Mesothelial cell of epicardium (in vitro differentiated cells): Measurements from ENCODE around the gene PLAC9. TPM values are rescaled to one million over a fixed set of nuclear protein-coding genes. Genes with fewer than 3 reads are reported as not detected.

Experiments used
- DNase-seq, 2 experiments: peaks; one replicate each; pipeline ENCODE4 v3.0.0; 2021; ENCODE audit warnings: low spot score in 2 of 2; ENCODE audit not compliant: unreplicated experiment in 2 of 2
- H3K27ac Mint-ChIP-seq: 2 replicates; pipeline ENCODE4 v1.8.0; 2021; ENCODE audit warnings: mixed read lengths
- H3K27me3 Mint-ChIP-seq: 2 replicates; pipeline ENCODE4 v1.8.0; 2021; ENCODE audit warnings: low read depth, mixed read lengths
- H3K36me3 Mint-ChIP-seq: 2 replicates; pipeline ENCODE4 v1.8.0; 2021; ENCODE audit warnings: mixed read lengths
- H3K4me1 Mint-ChIP-seq: 2 replicates; pipeline ENCODE4 v1.8.0; 2021; ENCODE audit warnings: mixed read lengths
- H3K4me3 Mint-ChIP-seq: 2 replicates; pipeline ENCODE4 v1.8.0; 2021; ENCODE audit warnings: mild to moderate bottlenecking, moderate library complexity, mixed read lengths
- H3K9me3 Mint-ChIP-seq: 2 replicates; pipeline ENCODE4 v1.8.0; 2021; ENCODE audit warnings: mixed read lengths
- CTCF ChIP-seq: fragments of 200-600 bp; sonication (generic); IDR thresholded peaks from one replicate; pipeline ENCODE4 v1.5.0; 2021; ENCODE audit warnings: antibody characterized with exemption; ENCODE audit not compliant: unreplicated experiment
- total RNA-seq: library from RNA; stranded (reverse); gene quantifications from 3 replicates; pipeline ENCODE4 v1.2.1, GENCODE V29; 2021

PLAC9 gene
- total RNA-seq, 1 donor from 2014 or later: 25.1 TPM

GRCh38 chr10:80136134-80136571 is 3.6 kb downstream of the PLAC9 start:
- DNase-seq: no peak
- no peak overlapping the region for H3K4me3 Mint-ChIP-seq
- no peak overlapping the region for H3K27ac Mint-ChIP-seq
- TF ChIP-seq CTCF: no peak
- peaks cover 39% of the 10 kb centered on the region for H3K4me1 Mint-ChIP-seq
- no peaks in the 10 kb centered on the region for H3K36me3 Mint-ChIP-seq
- no peaks in the 10 kb centered on the region for H3K9me3 Mint-ChIP-seq
- H3K27me3 Mint-ChIP-seq: peaks cover 13% of the 10 kb centered on the region

- H3K36me3 Mint-ChIP-seq: no peaks in the 10 kb centered on the region
- H3K4me1 Mint-ChIP-seq: peaks cover 32% of the 10 kb centered on the region
- peak overlapping the region; percentile 82 for H3K27ac Mint-ChIP-seq
- TF ChIP-seq CTCF: no peak
- H3K27me3 Mint-ChIP-seq: peaks cover 9% of the 10 kb centered on the region
- no peak overlapping the region for H3K4me3 Mint-ChIP-seq
- H3K9me3 Mint-ChIP-seq: no peaks in the 10 kb centered on the region
- no peak for DNase-seq
Observed at GRCh38 chr10:80137031-80137862, 4.7 kb downstream of the PLAC9 start.

GRCh38 chr10:80137920-80138319 is 5.4 kb downstream of the PLAC9 start:
- DNase-seq: no peak
- no peak overlapping the region for H3K4me3 Mint-ChIP-seq
- peaks cover 29% of the 10 kb centered on the region for H3K4me1 Mint-ChIP-seq
- H3K9me3 Mint-ChIP-seq: no peaks in the 10 kb centered on the region
- H3K36me3 Mint-ChIP-seq: no peaks in the 10 kb centered on the region
- H3K27ac Mint-ChIP-seq: peak overlapping the region; percentile 86
- TF ChIP-seq CTCF: no peak
- H3K27me3 Mint-ChIP-seq: peaks cover 6% of the 10 kb centered on the region

GRCh38 chr10:80139265-80139664 is 6.7 kb downstream of the PLAC9 start:
- no peaks in the 10 kb centered on the region for H3K9me3 Mint-ChIP-seq
- H3K27ac Mint-ChIP-seq: no peak overlapping the region
- H3K36me3 Mint-ChIP-seq: no peaks in the 10 kb centered on the region
- no peak for DNase-seq
- H3K4me3 Mint-ChIP-seq: no peak overlapping the region
- H3K4me1 Mint-ChIP-seq: peaks cover 28% of the 10 kb centered on the region
- no peak for TF ChIP-seq CTCF
- no peaks in the 10 kb centered on the region for H3K27me3 Mint-ChIP-seq

GRCh38 chr10:80140251-80140650 is 7.7 kb downstream of the PLAC9 start:
- peaks cover 25% of the 10 kb centered on the region for H3K4me1 Mint-ChIP-seq
- no peaks in the 10 kb centered on the region for H3K27me3 Mint-ChIP-seq
- DNase-seq: no peak
- no peaks in the 10 kb centered on the region for H3K9me3 Mint-ChIP-seq
- no peak overlapping the region for H3K27ac Mint-ChIP-seq
- TF ChIP-seq CTCF: no peak
- no peak overlapping the region for H3K4me3 Mint-ChIP-seq
- H3K36me3 Mint-ChIP-seq: no peaks in the 10 kb centered on the region
